22Rv1 (cell line): ENCODE data around the gene TRAF3.
"Not testable (repeated sequence)": the region's sequence is repeated elsewhere in the genome, so short reads cannot be mapped to it uniquely, and the experiment has no call there.

ENCODE experiments used
- H3K27ac ChIP-seq: fragments of 450-650 bp; 2 replicates; pipeline ENCODE4 v1.5.1; 2017
- CTCF ChIP-seq: fragments of 450-650 bp; IDR thresholded peaks from 2 replicates; pipeline ENCODE4 v1.5.1; 2017; ENCODE audit warnings: mild to moderate bottlenecking
- ZFX ChIP-seq: fragments of 450-650 bp; IDR thresholded peaks from 2 replicates; pipeline ENCODE4 v1.6.1; 2017; ENCODE audit warnings: antibody characterized with exemption, borderline replicate concordance

The TRAF3 gene

GRCh38 chr14:102853648-102854047 is 76.4 kb downstream of the TRAF3 start:
- no peak overlapping the region for H3K27ac ChIP-seq
- TF ChIP-seq ZFX (no peak), CTCF (no peak)

GRCh38 chr14:102854091-102854703 is 76.9 kb downstream of the TRAF3 start:
- no peak overlapping the region for H3K27ac ChIP-seq
- TF ChIP-seq ZFX (no peak), CTCF (no peak)

- no peak for TF ChIP-seq ZFX
- TF ChIP-seq CTCF = no peak
- H3K27ac ChIP-seq = no peak overlapping the region
These were observed 78.9 kb downstream of the TRAF3 start for GRCh38 chr14:102856179-102856578.

- H3K27ac ChIP-seq = no peak overlapping the region
These were observed 80.2 kb downstream of the TRAF3 start for GRCh38 chr14:102857444-102857843.

GRCh38 chr14:102859911-102860310 is 82.7 kb downstream of the TRAF3 start:
- TF ChIP-seq CTCF (no peak), ZFX (no peak)
- H3K27ac ChIP-seq = no peak overlapping the region

More at GRCh38 chr14:102857444-102857843, 80.2 kb downstream of the TRAF3 start:
- TF ChIP-seq CTCF (no peak), ZFX (no peak)

- no peak overlapping the region for H3K27ac ChIP-seq
- TF ChIP-seq CTCF = no peak
- no peak for TF ChIP-seq ZFX
These were observed 85.0 kb downstream of the TRAF3 start for GRCh38 chr14:102862154-102862773.

GRCh38 chr14:102863381-102863780 is 86.1 kb downstream of the TRAF3 start:
- TF ChIP-seq ZFX (no peak), CTCF (no peak)
- H3K27ac ChIP-seq = no peak overlapping the region

GRCh38 chr14:102865916-102866315 is 88.7 kb downstream of the TRAF3 start:
- not testable (repeated sequence) for H3K27ac ChIP-seq
